ENCODE measurements around the gene CCL11. TPM values are rescaled to one million over a fixed set of nuclear protein-coding genes. Genes with fewer than 3 reads are reported as not detected.

CCL11 gene
- total RNA-seq, 1 donor from 2014 or later = not detected

DNA sequence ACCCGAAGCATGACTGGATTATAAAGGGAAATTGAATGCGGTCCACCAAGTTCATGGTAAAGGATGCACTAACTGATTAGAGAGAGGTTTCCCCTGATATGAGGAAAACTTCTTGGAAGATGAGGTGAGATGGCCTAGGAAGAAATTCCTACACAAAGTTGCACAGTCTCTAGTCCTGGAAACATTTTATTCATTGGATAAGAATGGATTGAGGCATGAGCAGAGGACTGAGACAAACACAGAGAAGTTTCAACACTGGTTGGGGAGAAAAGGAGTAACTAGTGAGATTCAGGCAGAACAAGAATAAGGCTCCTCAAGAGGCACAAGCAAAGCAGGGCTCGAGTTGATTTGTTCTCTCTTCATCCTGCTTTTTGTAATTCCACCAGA lies 32.4 kb upstream of the CCL11 start:
- TF ChIP-seq, protein P1, sequence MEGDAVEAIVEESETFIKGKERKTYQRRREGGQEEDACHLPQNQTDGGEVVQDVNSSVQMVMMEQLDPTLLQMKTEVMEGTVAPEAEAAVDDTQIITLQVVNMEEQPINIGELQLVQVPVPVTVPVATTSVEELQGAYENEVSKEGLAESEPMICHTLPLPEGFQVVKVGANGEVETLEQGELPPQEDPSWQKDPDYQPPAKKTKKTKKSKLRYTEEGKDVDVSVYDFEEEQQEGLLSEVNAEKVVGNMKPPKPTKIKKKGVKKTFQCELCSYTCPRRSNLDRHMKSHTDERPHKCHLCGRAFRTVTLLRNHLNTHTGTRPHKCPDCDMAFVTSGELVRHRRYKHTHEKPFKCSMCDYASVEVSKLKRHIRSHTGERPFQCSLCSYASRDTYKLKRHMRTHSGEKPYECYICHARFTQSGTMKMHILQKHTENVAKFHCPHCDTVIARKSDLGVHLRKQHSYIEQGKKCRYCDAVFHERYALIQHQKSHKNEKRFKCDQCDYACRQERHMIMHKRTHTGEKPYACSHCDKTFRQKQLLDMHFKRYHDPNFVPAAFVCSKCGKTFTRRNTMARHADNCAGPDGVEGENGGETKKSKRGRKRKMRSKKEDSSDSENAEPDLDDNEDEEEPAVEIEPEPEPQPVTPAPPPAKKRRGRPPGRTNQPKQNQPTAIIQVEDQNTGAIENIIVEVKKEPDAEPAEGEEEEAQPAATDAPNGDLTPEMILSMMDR (IDR thresholded peaks at IDR 0.05; ENCODE audit: unreplicated experiment) = no peak
- peaks cover 31% of the 10 kb centered on the region for H3K4me1 Mint-ChIP-seq (ENCODE audit: unreplicated experiment)
- H3K4me3 Mint-ChIP-seq (ENCODE audit: unreplicated experiment) = no peak overlapping the region
- H3K36me3 Mint-ChIP-seq (ENCODE audit: low read depth, unreplicated experiment) = peaks cover 4% of the 10 kb centered on the region
- H3K9me3 Mint-ChIP-seq (ENCODE audit: unreplicated experiment) = no peaks in the 10 kb centered on the region
- no peak for DNase-seq (ENCODE audit: low spot score)
- no peak overlapping the region for H3K27ac Mint-ChIP-seq (ENCODE audit: unreplicated experiment)
- H3K27me3 Mint-ChIP-seq (ENCODE audit: unreplicated experiment) = peaks cover 8% of the 10 kb centered on the region

DNA sequence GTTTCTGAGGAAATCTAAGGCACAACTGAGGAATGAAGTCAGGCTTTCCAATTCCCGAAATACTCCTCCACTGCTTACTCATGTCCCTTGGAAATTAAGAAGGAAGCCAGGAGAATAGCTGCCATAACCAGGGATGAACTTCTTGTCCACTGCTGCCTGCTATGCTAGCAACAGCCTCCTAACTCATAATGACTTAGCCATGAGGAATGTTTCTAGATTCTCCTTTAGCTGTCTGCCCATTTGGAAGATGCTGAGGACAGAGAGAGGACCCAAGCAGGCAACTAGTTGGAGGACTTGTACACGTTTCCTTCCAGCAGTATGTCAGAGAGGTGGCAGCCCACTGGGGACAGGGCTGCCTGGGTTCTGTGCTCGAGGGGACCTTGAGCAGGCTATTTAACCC lies 31.4 kb upstream of the CCL11 start:
- H3K4me3 Mint-ChIP-seq (ENCODE audit: unreplicated experiment) = no peak overlapping the region
- TF ChIP-seq, protein P1 (IDR thresholded peaks at IDR 0.05; ENCODE audit: unreplicated experiment) = no peak

DNA sequence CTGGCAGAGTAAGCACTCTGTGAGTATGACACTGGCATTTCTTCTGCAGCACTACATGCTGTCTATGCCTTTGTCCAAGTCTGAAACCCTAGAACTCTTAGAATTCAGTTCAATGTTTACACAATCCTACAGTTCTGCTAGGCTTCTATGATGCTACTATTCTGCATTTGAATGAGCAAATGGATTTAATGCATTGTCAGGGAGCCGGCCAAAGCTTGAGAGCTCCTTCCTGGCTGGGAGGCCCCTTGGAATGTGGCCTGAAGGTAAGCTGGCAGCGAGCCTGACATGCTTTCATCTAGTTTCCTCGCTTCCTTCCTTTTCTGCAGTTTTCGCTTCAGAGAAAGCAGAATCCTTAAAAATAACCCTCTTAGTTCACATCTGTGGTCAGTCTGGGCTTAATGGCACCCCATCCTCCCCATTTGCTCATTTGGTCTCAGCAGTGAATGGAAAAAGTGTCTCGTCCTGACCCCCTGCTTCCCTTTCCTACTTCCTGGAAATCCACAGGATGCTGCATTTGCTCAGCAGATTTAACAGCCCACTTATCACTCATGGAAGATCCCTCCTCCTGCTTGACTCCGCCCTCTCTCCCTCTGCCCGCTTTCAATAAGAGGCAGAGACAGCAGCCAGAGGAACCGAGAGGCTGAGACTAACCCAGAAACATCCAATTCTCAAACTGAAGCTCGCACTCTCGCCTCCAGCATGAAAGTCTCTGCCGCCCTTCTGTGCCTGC lies 30.7 kb upstream of the CCL11 start, which contains the start of gene CCL2:
CCL2 (plus strand) TSS at position 635 of the 730 bp plus-strand sequence; CDS start at position 700, 65 bp downstream.
- DNase-seq (ENCODE audit: low spot score) = peak; percentile 49
- TF ChIP-seq, protein P1 (IDR thresholded peaks at IDR 0.05; ENCODE audit: unreplicated experiment) = no peak
- H3K36me3 Mint-ChIP-seq (ENCODE audit: low read depth, unreplicated experiment) = peaks cover 4% of the 10 kb centered on the region
- peaks cover 6% of the 10 kb centered on the region for H3K27me3 Mint-ChIP-seq (ENCODE audit: unreplicated experiment)
- peaks cover 31% of the 10 kb centered on the region for H3K4me1 Mint-ChIP-seq (ENCODE audit: unreplicated experiment)
- H3K4me3 Mint-ChIP-seq (ENCODE audit: unreplicated experiment) = peak within 1 kb of the TSS; percentile 85
- no peaks in the 10 kb centered on the region for H3K9me3 Mint-ChIP-seq (ENCODE audit: unreplicated experiment)
- peak within 1 kb of the TSS; percentile 93 for H3K27ac Mint-ChIP-seq (ENCODE audit: unreplicated experiment)

More for the DNA sequence above, 31.4 kb upstream of the CCL11 start:
- Mint-ChIP-seq H3K9me3 (ENCODE audit: unreplicated experiment) (no peaks in the 10 kb centered on the region), H3K4me1 (ENCODE audit: unreplicated experiment) (peaks cover 31% of the 10 kb centered on the region), H3K27ac (ENCODE audit: unreplicated experiment) (no peak overlapping the region), H3K27me3 (ENCODE audit: unreplicated experiment) (peaks cover 7% of the 10 kb centered on the region), H3K36me3 (ENCODE audit: low read depth, unreplicated experiment) (peaks cover 4% of the 10 kb centered on the region)
- no peak for DNase-seq (ENCODE audit: low spot score)

DNA sequence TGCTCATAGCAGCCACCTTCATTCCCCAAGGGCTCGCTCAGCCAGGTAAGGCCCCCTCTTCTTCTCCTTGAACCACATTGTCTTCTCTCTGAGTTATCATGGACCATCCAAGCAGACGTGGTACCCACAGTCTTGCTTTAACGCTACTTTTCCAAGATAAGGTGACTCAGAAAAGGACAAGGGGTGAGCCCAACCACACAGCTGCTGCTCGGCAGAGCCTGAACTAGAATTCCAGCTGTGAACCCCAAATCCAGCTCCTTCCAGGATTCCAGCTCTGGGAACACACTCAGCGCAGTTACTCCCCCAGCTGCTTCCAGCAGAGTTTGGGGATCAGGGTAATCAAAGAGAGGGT lies 30.2 kb upstream of the CCL11 start:
- TF ChIP-seq, protein P1 (IDR thresholded peaks at IDR 0.05; ENCODE audit: unreplicated experiment) = no peak
- no peak for DNase-seq (ENCODE audit: low spot score)
- H3K4me1 Mint-ChIP-seq (ENCODE audit: unreplicated experiment) = peaks cover 31% of the 10 kb centered on the region
- H3K27me3 Mint-ChIP-seq (ENCODE audit: unreplicated experiment) = peaks cover 6% of the 10 kb centered on the region
- H3K4me3 Mint-ChIP-seq (ENCODE audit: unreplicated experiment) = peak overlapping the region; percentile 85
- no peaks in the 10 kb centered on the region for H3K9me3 Mint-ChIP-seq (ENCODE audit: unreplicated experiment)
- H3K36me3 Mint-ChIP-seq (ENCODE audit: low read depth, unreplicated experiment) = peaks cover 4% of the 10 kb centered on the region
- H3K27ac Mint-ChIP-seq (ENCODE audit: unreplicated experiment) = peak overlapping the region; percentile 93

DNA sequence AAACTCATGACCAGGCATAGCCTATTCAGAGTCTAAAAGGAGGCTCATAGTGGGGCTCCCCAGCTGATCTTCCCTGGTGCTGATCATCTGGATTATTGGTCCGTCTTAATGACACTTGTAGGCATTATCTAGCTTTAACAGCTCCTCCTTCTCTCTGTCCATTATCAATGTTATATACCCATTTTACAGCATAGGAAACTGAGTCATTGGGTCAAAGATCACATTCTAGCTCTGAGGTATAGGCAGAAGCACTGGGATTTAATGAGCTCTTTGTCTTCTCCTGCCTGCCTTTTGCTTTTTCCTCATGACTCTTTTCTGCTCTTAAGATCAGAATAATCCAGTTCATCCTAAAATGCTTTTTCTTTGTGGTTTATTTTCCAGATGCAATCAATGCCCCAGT lies 29.7 kb upstream of the CCL11 start:
- Mint-ChIP-seq H3K27ac (ENCODE audit: unreplicated experiment) (no peak overlapping the region), H3K4me1 (ENCODE audit: unreplicated experiment) (peaks cover 34% of the 10 kb centered on the region), H3K27me3 (ENCODE audit: unreplicated experiment) (peaks cover 5% of the 10 kb centered on the region), H3K4me3 (ENCODE audit: unreplicated experiment) (no peak overlapping the region), H3K36me3 (ENCODE audit: low read depth, unreplicated experiment) (peaks cover 4% of the 10 kb centered on the region), H3K9me3 (ENCODE audit: unreplicated experiment) (no peaks in the 10 kb centered on the region)
- TF ChIP-seq, protein P1 (IDR thresholded peaks at IDR 0.05; ENCODE audit: unreplicated experiment) = no peak
- DNase-seq (ENCODE audit: low spot score) = no peak

Data from endothelial cell (in vitro differentiated cells).